HG02852 (cell line): ENCODE measurements around the gene CHST12.

ENCODE experiments used
- ATAC-seq: cut with Tn5 transposase; IDR thresholded peaks from one replicate; pipeline ENCODE4 v1.9.1; 2021; ENCODE audit warnings: mild to moderate bottlenecking, moderate library complexity; ENCODE audit not compliant: unreplicated experiment

CHST12 gene

DNA sequence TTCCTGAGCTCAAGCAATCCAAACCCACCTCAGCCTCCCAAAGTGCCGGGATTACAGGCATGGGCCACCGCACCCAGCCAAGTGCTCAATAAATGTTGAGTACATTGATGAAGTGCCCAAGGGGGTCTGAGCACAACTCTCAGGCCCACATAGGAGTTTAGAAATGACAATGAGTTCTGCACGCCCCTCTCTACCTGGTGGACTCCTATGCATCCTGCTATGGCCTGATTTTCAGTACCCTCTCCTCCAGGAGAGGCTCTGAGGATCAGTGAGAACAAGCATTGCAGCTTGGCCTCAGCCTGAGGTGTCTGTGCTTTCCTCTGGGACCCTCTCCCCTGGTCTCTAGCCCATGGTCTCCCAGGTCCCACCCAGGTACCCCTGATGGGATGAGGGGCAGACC, 93.7 kb downstream of the CHST12 start:
- no peak for ATAC-seq

DNA sequence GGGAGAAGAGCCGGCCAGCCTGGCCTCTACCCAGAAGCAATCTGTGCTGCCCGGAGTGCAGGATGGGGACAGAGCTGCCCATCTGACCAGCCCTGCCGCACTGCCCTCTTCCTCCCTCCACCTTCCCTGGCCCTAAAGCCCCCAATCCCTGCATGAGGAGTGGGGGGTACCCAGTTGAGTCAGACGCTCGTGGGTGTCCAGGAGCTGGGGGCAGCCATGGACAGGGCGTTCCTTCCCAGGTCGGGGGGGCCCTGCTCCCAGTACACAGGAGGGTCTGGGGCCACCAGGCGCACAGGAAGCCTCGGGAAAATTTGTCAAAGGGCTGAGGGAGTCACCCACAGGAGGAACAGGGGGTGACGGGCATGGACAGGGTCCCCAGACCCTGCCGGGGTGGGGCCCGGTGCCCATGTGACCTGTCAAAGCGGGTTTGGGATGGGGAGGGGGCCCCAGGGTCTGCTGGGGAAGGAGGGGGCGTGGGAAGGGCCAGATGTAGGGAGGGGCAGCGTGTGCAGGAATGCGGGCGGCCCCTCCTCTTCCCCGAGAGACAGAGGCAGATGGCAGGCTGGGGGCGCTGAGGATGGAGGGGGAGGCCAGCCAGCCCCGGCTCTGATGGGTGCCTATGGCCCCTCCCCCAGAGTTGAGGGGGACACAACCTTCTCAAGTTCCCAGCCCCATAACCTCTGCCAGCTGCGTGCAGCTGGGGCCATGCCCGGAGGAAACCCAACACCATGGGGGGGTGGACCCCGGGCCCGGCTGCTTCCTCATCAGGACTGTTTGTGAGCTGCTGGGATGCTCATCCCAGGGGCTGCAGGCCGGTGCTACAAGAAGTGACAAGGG, 94.3 kb downstream of the CHST12 start:
- no peak for ATAC-seq
